ENCODE measurements around the gene AGXT2.

The AGXT2 gene

GRCh38 chr5:34957857-34958690, 89.7 kb downstream of the AGXT2 start:
- peak; percentile 19 for DNase-seq

GRCh38 chr5:34957321-34957720, 90.4 kb downstream of the AGXT2 start:
- no peak for DNase-seq
